ENCODE results near the gene TMEM120B.
"Not testable (repeated sequence)": the region's sequence is repeated elsewhere in the genome, so short reads cannot be mapped to it uniquely, and the experiment has no call there.

TMEM120B gene

GRCh38 chr12:121712461-121713256 lies at the start of gene TMEM120B:
Gene TMEM120B (plus strand): TSS chr12:121712752. CDS start chr12:121712896, 144 bp downstream.
- peak; percentile 24 to 71 for DNase-seq

- DNase-seq = no peak
Observed at GRCh38 chr12:121663610-121663929, 49.0 kb upstream of the TMEM120B start.

DNA sequence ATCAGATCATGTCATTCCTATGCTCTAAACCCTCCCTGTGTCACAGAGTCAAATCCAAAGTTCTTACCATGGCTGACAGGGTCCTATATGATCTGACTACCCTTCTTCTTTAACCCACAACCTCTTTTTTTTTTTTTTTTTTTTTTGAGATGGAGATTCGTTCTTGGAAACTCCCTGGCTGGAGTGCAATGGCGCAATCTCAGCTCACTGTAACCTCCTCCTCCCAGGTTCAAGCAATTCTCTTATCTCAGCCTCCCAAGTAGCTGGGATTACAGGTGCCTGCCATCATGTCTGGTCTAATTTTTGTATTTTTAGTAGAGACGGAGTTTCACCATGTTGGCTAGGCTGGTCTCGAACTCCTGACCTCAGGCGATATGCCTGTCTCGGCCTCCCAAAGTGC lies 45.7 kb upstream of the TMEM120B start:
- not testable (repeated sequence) for DNase-seq

DNA sequence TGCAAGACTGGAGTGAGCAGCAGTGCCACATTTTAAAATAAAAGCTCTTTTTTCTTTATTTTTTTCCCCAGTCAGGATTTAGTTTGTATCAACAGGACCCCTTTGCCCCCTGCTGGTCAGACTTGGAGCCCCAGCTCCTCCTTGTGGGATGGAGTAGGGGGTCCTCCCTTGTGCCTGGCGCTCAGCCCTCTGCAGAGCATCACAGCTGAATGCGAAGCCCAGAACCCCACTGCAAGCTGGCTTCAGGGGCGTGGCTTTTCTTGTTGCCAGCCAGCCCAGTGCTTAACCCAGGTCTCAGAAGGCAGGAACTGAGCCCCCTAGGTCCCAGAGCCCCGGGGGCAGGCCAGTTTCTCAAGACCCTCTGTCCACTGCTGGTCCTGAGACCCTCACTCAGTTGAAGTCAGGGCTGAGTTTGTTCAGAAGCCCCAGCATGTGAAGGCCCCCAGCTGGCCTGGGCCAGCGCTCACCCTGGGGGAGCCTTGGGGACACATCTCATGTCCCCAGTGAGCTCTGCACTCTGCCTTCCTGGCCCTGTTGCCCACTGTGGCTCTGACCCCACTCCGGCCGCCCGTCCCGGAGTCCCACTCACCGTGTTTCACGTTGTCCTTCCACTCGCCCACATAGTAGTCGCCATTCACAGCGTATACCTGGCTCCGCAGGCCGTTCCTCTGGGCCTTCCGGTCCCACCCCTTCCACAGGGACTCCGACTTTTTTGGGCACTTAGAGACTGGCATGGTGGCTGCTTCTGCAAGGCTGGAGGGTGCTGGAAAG lies 43.6 kb upstream of the TMEM120B start:
- peak in 1 of 2 donors; percentile 45 for DNase-seq

DNA sequence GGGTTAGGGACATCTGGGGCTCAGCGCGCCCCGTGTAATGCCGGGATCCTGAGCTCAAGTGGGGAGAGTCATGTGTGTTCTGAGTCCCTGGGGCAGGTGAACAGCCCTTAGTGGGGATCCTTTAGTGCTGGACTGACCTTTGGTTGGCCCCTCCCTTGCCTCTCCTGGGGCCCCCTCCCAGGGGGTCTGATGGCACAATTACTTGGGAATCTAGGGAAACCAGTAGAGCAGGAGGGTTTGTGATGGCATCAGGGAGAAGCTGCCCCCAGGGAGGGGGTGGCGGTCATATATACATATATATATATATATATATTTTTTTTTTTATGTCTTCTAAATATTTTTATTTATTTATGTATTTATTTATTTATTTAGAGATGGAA lies 43.0 kb upstream of the TMEM120B start, which contains the start of gene MORN3:
TSS of gene MORN3 (minus strand) at position 134 of the 380 bp plus-strand sequence. CDS start 171 bp downstream, outside the sequence.
- DNase-seq = no peak

GRCh38 chr12:121673013-121673511 lies 39.5 kb upstream of the TMEM120B start:
- no peak for DNase-seq

- no peak for DNase-seq
Observed at GRCh38 chr12:121676190-121676589, 36.4 kb upstream of the TMEM120B start.

DNA sequence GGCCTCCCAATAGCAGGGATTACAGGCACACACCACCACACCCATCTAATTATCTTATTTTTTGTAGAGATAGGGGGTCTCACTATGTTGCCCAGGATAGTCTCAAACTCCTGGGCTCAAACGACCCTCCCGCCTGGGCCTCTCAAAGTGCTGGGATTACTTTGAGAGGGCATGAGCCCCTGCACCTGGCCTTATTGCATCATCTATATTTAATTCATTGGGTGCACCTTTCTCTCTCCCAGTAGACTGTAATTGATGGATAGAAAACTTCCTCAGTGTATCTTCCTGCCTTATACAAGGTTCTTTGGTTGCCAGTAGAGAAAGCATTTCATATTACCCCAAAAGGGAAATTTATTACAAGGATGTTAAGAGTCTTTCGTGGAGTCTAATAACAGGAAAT lies 34.2 kb upstream of the TMEM120B start:
- no peak for DNase-seq

DNA sequence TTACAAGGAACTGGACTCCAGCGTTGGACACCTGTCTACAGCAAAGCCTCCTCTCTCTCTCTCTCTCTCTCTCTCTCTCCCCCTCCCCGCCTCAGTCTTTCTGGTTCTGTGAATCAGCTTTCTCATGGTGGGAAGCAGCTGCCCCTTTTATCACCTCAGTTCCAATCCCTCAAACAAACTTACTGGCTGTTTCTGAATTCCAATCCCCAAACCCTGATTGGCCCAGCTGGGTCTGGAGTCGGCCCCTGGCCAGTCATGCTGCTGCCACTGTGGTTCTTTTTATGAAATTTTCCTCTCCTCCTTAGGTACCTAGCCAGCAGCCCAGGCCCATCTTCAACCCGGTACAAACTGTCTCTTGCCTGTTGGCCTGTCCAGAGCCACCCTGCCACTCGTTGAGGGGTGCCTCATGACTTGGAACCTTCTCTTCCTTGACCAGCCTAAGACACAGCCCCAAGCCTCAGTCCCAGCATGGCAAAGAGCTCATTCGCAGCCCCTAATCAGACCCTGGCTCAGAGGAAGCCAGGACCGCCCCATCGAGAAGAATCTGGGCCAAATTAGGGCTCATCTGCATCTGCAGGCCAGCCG lies 33.7 kb upstream of the TMEM120B start:
- DNase-seq = no peak

GRCh38 chr12:121679661-121680197 lies 32.8 kb upstream of the TMEM120B start:
- DNase-seq = not testable (repeated sequence)

DNA sequence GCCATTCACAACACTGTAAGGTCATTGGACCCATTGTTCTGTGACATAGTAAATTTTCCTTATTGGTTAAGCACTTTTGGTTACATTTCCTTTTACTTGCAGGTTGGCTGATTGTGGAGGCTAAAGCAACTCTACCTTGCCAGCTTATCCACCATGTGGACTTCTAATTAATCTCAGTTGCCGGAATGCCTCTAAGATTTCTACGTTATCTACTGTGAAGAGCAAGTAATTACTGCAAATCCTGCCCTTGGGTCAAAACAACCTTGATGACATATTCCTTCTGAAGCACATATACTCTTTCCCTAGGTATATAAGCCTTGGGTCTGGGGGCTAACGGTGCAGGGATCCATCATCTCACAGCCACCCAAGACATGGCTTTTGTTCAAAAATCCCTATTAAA lies 23.6 kb upstream of the TMEM120B start:
- DNase-seq = no peak

DNA sequence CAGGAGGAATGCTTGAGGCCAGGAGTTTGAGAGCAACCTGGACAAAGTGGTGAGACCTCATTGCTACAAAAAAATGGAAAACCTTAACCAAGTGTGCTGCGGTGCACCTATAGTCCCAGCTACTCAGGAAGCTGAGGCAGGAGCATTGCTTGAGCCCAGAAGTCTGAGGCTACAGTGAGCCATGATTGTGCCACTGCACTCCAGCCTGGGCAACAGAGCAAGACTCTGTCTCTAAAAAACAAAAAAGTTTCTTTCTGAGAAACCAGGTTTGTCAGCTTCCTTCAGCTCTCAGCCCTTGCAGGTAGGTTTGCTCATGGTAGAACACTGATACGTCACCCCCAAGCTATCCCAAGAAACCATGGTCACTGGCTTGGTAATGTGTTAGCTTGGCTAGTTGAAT lies 23.1 kb upstream of the TMEM120B start:
- DNase-seq = no peak

DNA sequence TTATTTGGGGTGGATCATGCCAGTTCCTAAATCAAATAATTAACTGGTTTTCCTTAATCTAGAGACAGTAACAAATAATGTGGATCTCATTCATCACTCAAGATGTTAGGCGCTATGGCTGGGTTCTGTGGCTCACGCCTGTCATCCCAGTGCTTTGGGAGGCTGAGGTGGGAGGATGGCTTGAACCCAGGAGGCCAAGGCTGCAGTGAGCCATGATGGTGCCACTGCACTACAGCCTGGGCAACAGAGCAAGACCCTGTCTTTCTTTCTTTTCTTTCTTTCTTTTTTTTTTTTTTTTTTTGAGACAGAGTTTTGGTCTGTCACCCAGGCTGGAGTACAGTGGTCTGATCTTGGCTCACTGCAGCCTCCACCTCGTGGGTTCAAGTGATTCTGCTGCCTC lies 19.8 kb upstream of the TMEM120B start:
- not testable (repeated sequence) for DNase-seq

DNA sequence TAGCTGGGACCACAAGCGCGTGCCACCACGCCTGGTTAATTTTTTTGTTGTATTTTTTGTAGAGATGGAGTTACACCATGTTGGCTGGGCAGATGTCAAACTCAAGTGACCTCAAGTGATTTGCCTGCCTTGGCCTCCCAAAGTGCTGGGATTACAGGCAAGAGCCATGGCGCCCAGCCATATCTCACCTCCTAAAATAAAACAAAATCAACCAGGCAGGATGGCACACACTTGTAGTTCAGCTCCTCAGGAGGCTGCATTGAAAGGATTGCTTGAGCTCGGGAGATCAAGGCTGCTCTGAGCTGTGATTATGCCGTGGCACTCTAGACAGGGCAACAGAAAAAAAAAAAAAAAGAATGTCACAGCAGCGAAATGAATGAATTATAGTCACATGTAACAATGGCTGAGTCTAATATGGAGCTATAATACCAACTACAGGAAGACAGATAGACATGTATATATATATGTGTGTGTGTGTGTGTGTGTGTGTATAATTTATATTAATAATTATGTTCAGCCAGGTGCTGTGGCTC lies 19.3 kb upstream of the TMEM120B start:
- DNase-seq = no peak

DNA sequence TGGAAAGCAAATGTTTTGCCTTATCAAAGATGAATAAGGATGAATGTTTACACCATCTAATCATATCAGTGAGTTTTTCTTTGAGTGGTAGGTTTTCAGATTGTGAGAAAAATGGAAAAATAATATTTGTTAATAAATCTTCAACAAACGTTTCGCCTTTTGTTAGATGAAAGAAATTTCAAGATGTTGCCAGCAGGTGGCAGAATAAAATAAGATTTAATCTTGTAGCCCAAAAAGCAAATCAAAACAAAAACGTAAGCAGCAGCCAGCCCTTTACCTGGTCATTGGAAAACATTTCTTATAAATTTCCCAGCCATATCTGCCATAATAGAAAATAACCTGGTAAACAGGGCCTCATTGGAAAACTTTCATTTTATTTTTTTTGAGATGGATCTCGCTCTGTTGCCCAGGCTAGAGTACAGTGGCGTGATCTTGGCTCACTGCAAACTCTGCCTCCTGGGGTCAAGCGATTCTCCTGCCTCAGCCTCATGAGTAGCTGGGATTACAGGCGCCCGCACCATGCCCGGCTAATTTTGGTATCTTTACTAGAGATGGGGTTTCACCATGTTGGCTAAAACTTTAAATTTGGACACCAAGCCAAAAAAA lies 15.4 kb upstream of the TMEM120B start:
- peak in 1 of 2 donors; percentile 23 for DNase-seq

- not testable (repeated sequence) for DNase-seq
Observed at GRCh38 chr12:121697861-121698260, 14.7 kb upstream of the TMEM120B start.

DNA sequence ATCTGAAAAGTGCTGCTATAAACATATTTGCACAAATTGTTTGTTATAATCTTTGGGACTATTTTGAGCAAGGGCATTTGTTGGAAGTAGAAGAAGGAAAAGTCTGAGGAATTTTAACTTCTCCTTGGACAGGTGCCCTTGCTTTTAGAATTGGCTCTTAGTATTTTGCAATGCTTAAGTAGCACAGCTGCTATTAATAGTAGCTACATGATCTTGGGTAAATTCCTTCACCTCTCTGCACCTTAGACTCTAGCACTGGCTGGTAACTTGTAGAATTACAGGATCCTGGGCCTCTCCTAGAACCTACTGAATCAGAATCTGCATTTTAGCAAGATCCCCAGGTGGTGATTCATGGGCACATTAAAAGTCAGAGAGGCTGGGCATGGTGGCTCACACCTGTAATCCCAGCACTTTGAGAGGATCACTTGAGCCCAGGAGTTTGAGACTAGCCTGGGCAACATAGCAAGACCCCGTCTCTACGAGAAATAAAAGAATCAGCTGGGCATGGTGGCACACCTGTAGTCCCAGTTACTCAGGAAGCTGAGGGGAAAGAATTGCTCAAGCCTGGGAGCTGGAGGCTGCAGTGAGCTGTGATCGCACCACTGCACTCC lies 10.8 kb upstream of the TMEM120B start:
- no peak for DNase-seq

DNA sequence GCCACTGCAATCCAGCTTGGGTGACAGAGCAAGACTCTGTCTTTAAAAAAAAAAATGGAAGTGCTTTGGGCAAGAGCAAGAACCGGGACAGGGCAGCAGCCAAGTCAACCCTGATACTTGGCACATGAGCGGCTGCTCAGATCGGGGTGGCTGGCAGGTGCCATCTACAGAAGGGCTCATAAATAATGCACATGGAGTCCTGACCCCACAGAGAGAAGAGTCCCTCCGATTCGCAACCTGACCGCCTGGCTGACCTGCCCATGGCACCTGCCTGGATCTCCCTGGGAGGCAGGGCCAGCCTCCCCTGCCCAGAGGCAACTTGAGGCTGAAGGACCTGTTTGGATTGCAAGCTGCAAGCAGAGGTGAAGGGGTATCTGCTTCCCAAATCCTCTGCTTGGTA lies 9.6 kb upstream of the TMEM120B start:
- DNase-seq = no peak

- DNase-seq = no peak
Observed at GRCh38 chr12:121705514-121705913, 7.0 kb upstream of the TMEM120B start.

- no peak for DNase-seq
Observed at GRCh38 chr12:121708313-121709063, 4.1 kb upstream of the TMEM120B start.

GRCh38 chr12:121709064-121709424 lies 3.5 kb upstream of the TMEM120B start:
- not testable (repeated sequence) for DNase-seq

Data from bone marrow (tissue), 2 donors.